Immature natural killer cell (primary cell): Measurements from ENCODE around the gene CLDN7. TPM values are rescaled to one million over a fixed set of nuclear protein-coding genes. Genes with fewer than 3 reads are reported as not detected.
A peak's percentile ranks its signal among the peaks of the same experiment; 100 is the strongest.

Experiments used
- DNase-seq, 3 donors: peaks; one replicate each; pipeline ENCODE4 v3.0.0; 2022; ENCODE audit warnings: mixed read lengths in 1 of 3
- H3K27ac Mint-ChIP-seq, 6 donors: one replicate each; pipeline ENCODE4 v1.8.0; 2020; ENCODE audit warnings: mixed read lengths in 6 of 6, mild to moderate bottlenecking in 5 of 6, inconsistent platforms in 4 of 6, moderate library complexity in 3 of 6
- H3K27me3 Mint-ChIP-seq, 3 donors: one replicate each; pipeline ENCODE4 v1.8.0; 2020 to 2021; ENCODE audit warnings: low read depth in 3 of 3, mild to moderate bottlenecking in 3 of 3, mixed read lengths in 3 of 3, moderate library complexity in 3 of 3, inconsistent platforms in 1 of 3
- H3K36me3 Mint-ChIP-seq, 3 donors: one replicate each; pipeline ENCODE4 v1.8.0; 2020; ENCODE audit warnings: mixed read lengths in 3 of 3, inconsistent platforms in 2 of 3, mild to moderate bottlenecking in 2 of 3
- H3K4me1 Mint-ChIP-seq, 2 donors: one replicate each; pipeline ENCODE4 v1.8.0; 2020; ENCODE audit warnings: inconsistent platforms in 2 of 2, mild to moderate bottlenecking in 2 of 2, mixed read lengths in 2 of 2, moderate library complexity in 1 of 2
- H3K4me3 Mint-ChIP-seq, 5 donors: one replicate each; pipeline ENCODE4 v1.8.0; 2020; ENCODE audit warnings: mild to moderate bottlenecking in 5 of 5, mixed read lengths in 5 of 5, inconsistent platforms in 3 of 5, moderate library complexity in 3 of 5
- H3K9me3 Mint-ChIP-seq, 6 donors: one replicate each; pipeline ENCODE4 v1.8.0; 2020; ENCODE audit warnings: mild to moderate bottlenecking in 6 of 6, mixed read lengths in 6 of 6, inconsistent platforms in 4 of 6, moderate library complexity in 3 of 6
- polyA plus RNA-seq, 3 donors: library from polyadenylated mRNA; unstranded; fragments of 300-500 nt; fragmentation: Illumina TruSeq; gene quantifications; one replicate each; pipeline ENCODE4 v1.2.3, GENCODE V29; 2021

The CLDN7 gene
- polyA plus RNA-seq, 3 donors from 2014 or later = 2.5 to 8.7 (median 3.7) TPM

GRCh38 chr17:7281074-7281952 is 19.0 kb upstream of the CLDN7 start, which contains the start of gene SLC2A4:
Gene SLC2A4, plus strand, starts transcription at chr17:7281718. Its CDS starts 217 bp downstream, at chr17:7281935.
- peaks cover 3 to 20% (median 6%) of the 10 kb centered on the region in 3 donors for H3K27me3 Mint-ChIP-seq
- H3K9me3 Mint-ChIP-seq = no peaks in the 10 kb centered on the region
- H3K4me3 Mint-ChIP-seq = peak within 1 kb of the TSS; percentile 71 to 86 (median 80)
- no peaks in the 10 kb centered on the region for H3K36me3 Mint-ChIP-seq
- DNase-seq = peak; percentile 55 to 61 (median 59)
- H3K27ac Mint-ChIP-seq = peak within 1 kb of the TSS in 4 of 6 donors; percentile 15 to 71 (median 50)
- peaks cover 21 to 29% of the 10 kb centered on the region in 2 donors for H3K4me1 Mint-ChIP-seq

GRCh38 chr17:7280519-7281073 is 18.3 kb upstream of the CLDN7 start:
- Mint-ChIP-seq H3K36me3 (no peaks in the 10 kb centered on the region), H3K4me1 (peaks cover 21 to 29% of the 10 kb centered on the region in 2 donors), H3K27ac (peak overlapping the region in 4 of 6 donors; percentile 15 to 71 (median 50)), H3K4me3 (peak overlapping the region; percentile 71 to 86 (median 80)), H3K27me3 (peaks cover 3 to 20% (median 4%) of the 10 kb centered on the region in 3 donors), H3K9me3 (no peaks in the 10 kb centered on the region)
- peak; percentile 80 to 85 (median 83) for DNase-seq

- H3K27me3 Mint-ChIP-seq = peaks cover 3 to 20% (median 5%) of the 10 kb centered on the region in 3 donors
- H3K9me3 Mint-ChIP-seq = no peaks in the 10 kb centered on the region
- H3K4me1 Mint-ChIP-seq = peaks cover 21 to 29% of the 10 kb centered on the region in 2 donors
- no peak overlapping the region for H3K27ac Mint-ChIP-seq
- DNase-seq = no peak
- H3K36me3 Mint-ChIP-seq = no peaks in the 10 kb centered on the region
- H3K4me3 Mint-ChIP-seq = no peak overlapping the region
Observed at GRCh38 chr17:7279448-7279847, 17.2 kb upstream of the CLDN7 start.

- no peaks in the 10 kb centered on the region for H3K9me3 Mint-ChIP-seq
- peaks cover 16 to 17% of the 10 kb centered on the region in 2 donors for H3K4me1 Mint-ChIP-seq
- H3K27ac Mint-ChIP-seq = no peak overlapping the region
- no peaks in the 10 kb centered on the region for H3K36me3 Mint-ChIP-seq
- peaks cover 5 to 35% (median 14%) of the 10 kb centered on the region in 3 donors for H3K27me3 Mint-ChIP-seq
- no peak for DNase-seq
- H3K4me3 Mint-ChIP-seq = no peak overlapping the region
Observed at GRCh38 chr17:7266784-7267183, 4.5 kb upstream of the CLDN7 start.

GRCh38 chr17:7263801-7264078 is 1.5 kb upstream of the CLDN7 start:
- Mint-ChIP-seq H3K27ac (peak overlapping the region in 1 of 6 donors; percentile 11), H3K9me3 (no peaks in the 10 kb centered on the region), H3K4me3 (peak overlapping the region; percentile 3 to 66 (median 48)), H3K27me3 (peaks cover 5 to 35% (median 18%) of the 10 kb centered on the region in 3 donors), H3K4me1 (peaks cover 17 to 25% of the 10 kb centered on the region in 2 donors), H3K36me3 (peaks cover 0 to 4% (median 0%) of the 10 kb centered on the region in 3 donors)
- no peak for DNase-seq

GRCh38 chr17:7262935-7263800 is 890 bp upstream of the CLDN7 start:
- Mint-ChIP-seq H3K27me3 (peaks cover 5 to 35% (median 18%) of the 10 kb centered on the region in 3 donors), H3K4me1 (peaks cover 17 to 25% of the 10 kb centered on the region in 2 donors), H3K36me3 (peaks cover 0 to 8% (median 0%) of the 10 kb centered on the region in 3 donors), H3K27ac (peak overlapping the region in 5 of 6 donors; percentile 23 to 67 (median 55)), H3K9me3 (no peaks in the 10 kb centered on the region), H3K4me3 (peak overlapping the region; percentile 34 to 78 (median 64))
- DNase-seq = no peak

- no peaks in the 10 kb centered on the region for H3K9me3 Mint-ChIP-seq
- peaks cover 17 to 27% of the 10 kb centered on the region in 2 donors for H3K4me1 Mint-ChIP-seq
- peaks cover 5 to 30% (median 16%) of the 10 kb centered on the region in 3 donors for H3K27me3 Mint-ChIP-seq
- peak; percentile 33 to 35 (median 33) for DNase-seq
- peaks cover 0 to 12% (median 4%) of the 10 kb centered on the region in 3 donors for H3K36me3 Mint-ChIP-seq
- peak overlapping the region in 1 of 6 donors; percentile 53 for H3K27ac Mint-ChIP-seq
- peak overlapping the region; percentile 72 to 80 (median 73) for H3K4me3 Mint-ChIP-seq
Observed at GRCh38 chr17:7261379-7262191, 693 bp downstream of the CLDN7 start.

GRCh38 chr17:7260651-7261378 is 1.5 kb downstream of the CLDN7 start:
- Mint-ChIP-seq H3K27me3 (peaks cover 7 to 26% (median 15%) of the 10 kb centered on the region in 3 donors), H3K9me3 (no peaks in the 10 kb centered on the region), H3K4me3 (peak overlapping the region; percentile 66 to 80 (median 72)), H3K4me1 (peaks cover 17 to 27% of the 10 kb centered on the region in 2 donors), H3K27ac (no peak overlapping the region), H3K36me3 (peaks cover 0 to 17% (median 8%) of the 10 kb centered on the region in 3 donors)
- DNase-seq = peak in 2 of 3 donors; percentile 26

GRCh38 chr17:7260151-7260550 is 2.1 kb downstream of the CLDN7 start:
- no peak for DNase-seq
- Mint-ChIP-seq H3K27ac (peak overlapping the region in 1 of 6 donors; percentile 50), H3K36me3 (peaks cover 0 to 17% (median 8%) of the 10 kb centered on the region in 3 donors), H3K4me1 (peaks cover 17 to 27% of the 10 kb centered on the region in 2 donors), H3K9me3 (no peaks in the 10 kb centered on the region), H3K4me3 (peak overlapping the region; percentile 50 to 71 (median 63)), H3K27me3 (peaks cover 6 to 24% (median 15%) of the 10 kb centered on the region in 3 donors)

- Mint-ChIP-seq H3K27me3 (peaks cover 6 to 19% (median 13%) of the 10 kb centered on the region in 3 donors), H3K27ac (no peak overlapping the region)
Observed at GRCh38 chr17:7259555-7259889, 2.8 kb downstream of the CLDN7 start.

GRCh38 chr17:7258731-7259554 is 3.3 kb downstream of the CLDN7 start:
- H3K9me3 Mint-ChIP-seq = no peaks in the 10 kb centered on the region
- H3K4me1 Mint-ChIP-seq = peaks cover 17 to 30% of the 10 kb centered on the region in 2 donors
- peak overlapping the region in 2 of 5 donors; percentile 7 to 15 for H3K4me3 Mint-ChIP-seq
- H3K27ac Mint-ChIP-seq = peak overlapping the region in 1 of 6 donors; percentile 69
- peaks cover 6 to 14% (median 11%) of the 10 kb centered on the region in 3 donors for H3K27me3 Mint-ChIP-seq
- H3K36me3 Mint-ChIP-seq = peaks cover 5 to 22% (median 13%) of the 10 kb centered on the region in 3 donors
- no peak for DNase-seq

More at GRCh38 chr17:7259555-7259889, 2.8 kb downstream of the CLDN7 start:
- Mint-ChIP-seq H3K36me3 (peaks cover 4 to 22% (median 13%) of the 10 kb centered on the region in 3 donors), H3K4me3 (peak overlapping the region in 4 of 5 donors; percentile 7 to 42 (median 14)), H3K9me3 (no peaks in the 10 kb centered on the region), H3K4me1 (peaks cover 17 to 29% of the 10 kb centered on the region in 2 donors)
- DNase-seq = no peak
